HG03066 (cell line): Measurements from ENCODE around the gene SNX1.
"Not testable (repeated sequence)": the region's sequence is repeated elsewhere in the genome, so short reads cannot be mapped to it uniquely, and the experiment has no call there.

Source experiments
- ATAC-seq: cut with Tn5 transposase; IDR thresholded peaks from one replicate; pipeline ENCODE4 v1.9.1; 2021; ENCODE audit warnings: low read depth; ENCODE audit not compliant: unreplicated experiment

SNX1 gene

GRCh38 chr15:64071931-64072765 lies 23.6 kb upstream of the SNX1 start:
- ATAC-seq, result no peak

- ATAC-seq, result no peak
Observed at GRCh38 chr15:64072812-64073211, 23.0 kb upstream of the SNX1 start.

- not testable (repeated sequence) for ATAC-seq
Observed at GRCh38 chr15:64073496-64073895, 22.3 kb upstream of the SNX1 start.

GRCh38 chr15:64082757-64083156 lies 13.0 kb upstream of the SNX1 start:
- no peak for ATAC-seq

- no peak for ATAC-seq
Observed at GRCh38 chr15:64089543-64090280, 6.1 kb upstream of the SNX1 start.

- ATAC-seq, result no peak
Observed at GRCh38 chr15:64090527-64090926, 5.3 kb upstream of the SNX1 start.

GRCh38 chr15:64092075-64092820 lies 3.5 kb upstream of the SNX1 start:
- no peak for ATAC-seq

GRCh38 chr15:64092864-64093626 lies 2.7 kb upstream of the SNX1 start:
- ATAC-seq, result no peak

- ATAC-seq, result peak; percentile 54
Observed at GRCh38 chr15:64093627-64094417, 2.0 kb upstream of the SNX1 start, which contains the start of gene CIAO2A. Gene CIAO2A, minus strand, starts transcription at chr15:64093838. Its CDS starts 70 bp downstream, at chr15:64093768.

GRCh38 chr15:64095431-64095794 lies 369 bp upstream of the SNX1 start:
- ATAC-seq, result no peak

- no peak for ATAC-seq
Observed at GRCh38 chr15:64096668-64097384, 1.0 kb downstream of the SNX1 start.

GRCh38 chr15:64099379-64099778 lies 3.6 kb downstream of the SNX1 start:
- no peak for ATAC-seq

- ATAC-seq, result no peak
Observed at GRCh38 chr15:64100958-64101357, 5.2 kb downstream of the SNX1 start.

GRCh38 chr15:64102497-64102896 lies 6.7 kb downstream of the SNX1 start:
- no peak for ATAC-seq

GRCh38 chr15:64105113-64105704 lies 9.4 kb downstream of the SNX1 start:
- no peak for ATAC-seq

GRCh38 chr15:64107337-64107736 lies 11.6 kb downstream of the SNX1 start:
- no peak for ATAC-seq

- not testable (repeated sequence) for ATAC-seq
Observed at GRCh38 chr15:64110108-64110701, 14.4 kb downstream of the SNX1 start.
